Esophagus squamous epithelium (tissue), 5 donors: ENCODE measurements around the gene CIZ1. TPM values are rescaled to one million over a fixed set of nuclear protein-coding genes. Genes with fewer than 3 reads are reported as not detected.
A peak's percentile ranks its signal among the peaks of the same experiment; 100 is the strongest.

Source experiments
- DNase-seq: peaks from one replicate; lab custom pipeline; 2025; lab: John Stamatoyannopoulos, UW
- H3K27ac ChIP-seq, 4 donors: fragments of 200-600 bp; sonication (generic); one replicate each; pipeline ENCODE4 v1.5.1; 2016 to 2019; ENCODE audit warnings: mild to moderate bottlenecking in 1 of 4
- H3K27me3 ChIP-seq, 4 donors: fragments of 200-600 bp; sonication (generic); 1 replicate in 3 of 4; 2 replicates in 1 of 4; pipeline versions ENCODE4 v1.5.1 to v1.6.0; 2017 to 2021; ENCODE audit warnings: antibody characterized with exemption in 1 of 4
- H3K36me3 ChIP-seq, 3 donors: fragments of 200-600 bp; sonication (generic); one replicate each; pipeline ENCODE4 v1.5.1; 2016 to 2019
- H3K4me1 ChIP-seq, 3 donors: fragments of 200-600 bp; sonication (generic); one replicate each; pipeline ENCODE4 v1.5.1; 2017 to 2019
- H3K4me3 ChIP-seq, 4 donors: fragments of 200-600 bp; sonication (generic); 1 replicate in 3 of 4; 2 replicates in 1 of 4; pipeline ENCODE4 v1.5.1; 2016 to 2019; ENCODE audit warnings: mild to moderate bottlenecking in 2 of 4, moderate library complexity in 1 of 4
- H3K9me3 ChIP-seq, 3 donors: fragments of 200-600 bp; sonication (generic); one replicate each; pipeline ENCODE4 v1.5.1; 2016 to 2019
- POLR2A ChIP-seq, 4 donors: fragments of 450-650 bp; IDR thresholded peaks; one replicate each; pipeline ENCODE4 v1.6.1; 2017; ENCODE audit warnings: antibody characterized with exemption in 4 of 4, mild to moderate bottlenecking in 4 of 4, moderate library complexity in 3 of 4
- WGBS, 2 donors: methylation state at CpG; one replicate each; pipeline ENCODE4 v1.1.5; 2018; 5-methylcytosine and 5-hydroxymethylcytosine counted together
- intact Hi-C: fragments of 100-400 bp; cut with DNase I; formaldehyde crosslinking; loops from one replicate; pipeline ENCODE4 v1.15.0; 2022
- total RNA-seq, 4 donors: library from RNA; depleted of rRNA; stranded (reverse); fragments of >200 nt; gene quantifications; one replicate each; pipeline ENCODE4 v1.1.0, GENCODE V29; 2016
- TF ChIP-seq, protein P1 (sequence below), 6 experiments: fragments of 450-650 bp in 4 of 6; fragments of 200-600 bp in 2 of 6; sonication (generic) in 2 of 6; IDR thresholded peaks; one replicate each; pipeline ENCODE4 v1.5.1; 2016 to 2019; ENCODE audit warnings: antibody characterized with exemption in 6 of 6, mild to moderate bottlenecking in 4 of 6, moderate library complexity in 4 of 6
- donor health status: DM: yes; HTN: yes; CAD: no.

Gene CIZ1
- total RNA-seq, 4 donors from 2014 or later: 31.0 to 74.6 (median 43.7) TPM

DNA sequence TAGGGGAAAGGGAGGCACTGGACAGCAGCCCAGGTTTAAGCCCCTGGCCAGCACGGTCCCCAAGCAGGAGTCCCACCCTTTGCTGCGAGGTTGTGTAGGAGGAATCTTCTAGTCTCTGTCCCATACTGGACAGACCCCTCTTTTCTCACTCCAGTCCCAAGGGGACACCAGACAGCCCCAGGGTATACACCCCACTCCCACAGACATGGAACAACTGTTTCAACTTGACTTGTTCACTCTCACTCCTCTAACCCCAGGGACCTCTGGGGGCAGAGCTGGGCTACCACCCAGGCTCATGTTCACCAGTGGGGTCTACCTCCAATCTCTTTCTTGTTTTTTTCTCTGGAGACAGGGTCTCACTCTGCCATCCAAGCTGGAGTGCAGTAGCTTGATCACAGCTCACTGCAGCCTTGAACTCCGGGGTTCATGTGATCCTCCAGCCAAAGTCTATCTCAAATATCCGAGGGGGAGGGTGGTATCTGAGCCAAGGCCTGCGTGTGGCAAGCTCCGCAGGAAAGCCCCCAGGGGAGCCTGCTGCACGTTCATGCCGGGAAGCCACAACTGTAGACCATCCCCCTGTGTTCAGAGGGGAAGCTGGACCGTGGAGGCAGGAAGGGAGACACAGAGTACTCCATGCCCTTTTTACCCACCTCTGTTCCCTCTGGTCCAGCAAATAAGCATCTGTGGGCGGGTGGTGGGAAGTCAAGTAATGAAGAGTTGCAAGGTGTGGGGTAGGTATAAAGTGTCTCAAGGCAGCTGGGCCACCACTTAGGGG, 65.6 kb downstream of the CIZ1 start:
- peak overlapping the region in 3 of 4 donors; percentile 82 to 99 (median 93) for H3K4me3 ChIP-seq
- H3K27ac ChIP-seq: peak overlapping the region in 2 of 4 donors; percentile 33 to 39
- DNase-seq: no peak

GRCh38 chr9:128124873-128125579, 66.3 kb downstream of the CIZ1 start:
- Histone ChIP-seq H3K4me1 (peaks cover 25 to 47% (median 27%) of the 10 kb centered on the region in 3 donors), H3K9me3 (no peaks in the 10 kb centered on the region), H3K27me3 (no peaks in the 10 kb centered on the region), H3K4me3 (no peak overlapping the region), H3K27ac (no peak overlapping the region), H3K36me3 (peaks cover 9 to 48% (median 32%) of the 10 kb centered on the region in 3 donors)
- TF ChIP-seq, protein P1, sequence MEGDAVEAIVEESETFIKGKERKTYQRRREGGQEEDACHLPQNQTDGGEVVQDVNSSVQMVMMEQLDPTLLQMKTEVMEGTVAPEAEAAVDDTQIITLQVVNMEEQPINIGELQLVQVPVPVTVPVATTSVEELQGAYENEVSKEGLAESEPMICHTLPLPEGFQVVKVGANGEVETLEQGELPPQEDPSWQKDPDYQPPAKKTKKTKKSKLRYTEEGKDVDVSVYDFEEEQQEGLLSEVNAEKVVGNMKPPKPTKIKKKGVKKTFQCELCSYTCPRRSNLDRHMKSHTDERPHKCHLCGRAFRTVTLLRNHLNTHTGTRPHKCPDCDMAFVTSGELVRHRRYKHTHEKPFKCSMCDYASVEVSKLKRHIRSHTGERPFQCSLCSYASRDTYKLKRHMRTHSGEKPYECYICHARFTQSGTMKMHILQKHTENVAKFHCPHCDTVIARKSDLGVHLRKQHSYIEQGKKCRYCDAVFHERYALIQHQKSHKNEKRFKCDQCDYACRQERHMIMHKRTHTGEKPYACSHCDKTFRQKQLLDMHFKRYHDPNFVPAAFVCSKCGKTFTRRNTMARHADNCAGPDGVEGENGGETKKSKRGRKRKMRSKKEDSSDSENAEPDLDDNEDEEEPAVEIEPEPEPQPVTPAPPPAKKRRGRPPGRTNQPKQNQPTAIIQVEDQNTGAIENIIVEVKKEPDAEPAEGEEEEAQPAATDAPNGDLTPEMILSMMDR (IDR thresholded peaks at IDR 0.05): peak; percentile 41 to 75 (median 54)
- no peak for TF ChIP-seq POLR2A (IDR thresholded peaks at IDR 0.05)
- no peak for DNase-seq
- 54 to 74% methylated on average over 3 to 7 of the region's 16 CpGs for WGBS, 2 donors
- intact Hi-C loops: no loop called here

More for the DNA sequence above, 65.6 kb downstream of the CIZ1 start:
- H3K36me3 ChIP-seq: peaks cover 9 to 41% (median 32%) of the 10 kb centered on the region in 3 donors
- TF ChIP-seq POLR2A (IDR thresholded peaks at IDR 0.05): no peak
- TF ChIP-seq, protein P1 (IDR thresholded peaks at IDR 0.05): no peak
- H3K27me3 ChIP-seq: no peaks in the 10 kb centered on the region
- intact Hi-C loops: no loop called here
- H3K9me3 ChIP-seq: no peaks in the 10 kb centered on the region
- H3K4me1 ChIP-seq: peaks cover 25 to 47% (median 27%) of the 10 kb centered on the region in 3 donors
- 30 to 44% methylated on average over 6 to 9 of the region's 10 CpGs for WGBS, 2 donors

- TF ChIP-seq, protein P1 (IDR thresholded peaks at IDR 0.05): no peak
- no peak for TF ChIP-seq POLR2A (IDR thresholded peaks at IDR 0.05)
- intact Hi-C loops: no loop called here
- 62 to 87% methylated on average over 3 to 4 of the region's 8 CpGs for WGBS, 2 donors
- Histone ChIP-seq H3K4me1 (peaks cover 24 to 42% (median 27%) of the 10 kb centered on the region in 3 donors), H3K4me3 (no peak overlapping the region), H3K27me3 (no peaks in the 10 kb centered on the region), H3K27ac (no peak overlapping the region), H3K36me3 (peaks cover 9 to 52% (median 32%) of the 10 kb centered on the region in 3 donors), H3K9me3 (no peaks in the 10 kb centered on the region)
- no peak for DNase-seq
Observed at GRCh38 chr9:128124451-128124850, 66.9 kb downstream of the CIZ1 start.

DNA sequence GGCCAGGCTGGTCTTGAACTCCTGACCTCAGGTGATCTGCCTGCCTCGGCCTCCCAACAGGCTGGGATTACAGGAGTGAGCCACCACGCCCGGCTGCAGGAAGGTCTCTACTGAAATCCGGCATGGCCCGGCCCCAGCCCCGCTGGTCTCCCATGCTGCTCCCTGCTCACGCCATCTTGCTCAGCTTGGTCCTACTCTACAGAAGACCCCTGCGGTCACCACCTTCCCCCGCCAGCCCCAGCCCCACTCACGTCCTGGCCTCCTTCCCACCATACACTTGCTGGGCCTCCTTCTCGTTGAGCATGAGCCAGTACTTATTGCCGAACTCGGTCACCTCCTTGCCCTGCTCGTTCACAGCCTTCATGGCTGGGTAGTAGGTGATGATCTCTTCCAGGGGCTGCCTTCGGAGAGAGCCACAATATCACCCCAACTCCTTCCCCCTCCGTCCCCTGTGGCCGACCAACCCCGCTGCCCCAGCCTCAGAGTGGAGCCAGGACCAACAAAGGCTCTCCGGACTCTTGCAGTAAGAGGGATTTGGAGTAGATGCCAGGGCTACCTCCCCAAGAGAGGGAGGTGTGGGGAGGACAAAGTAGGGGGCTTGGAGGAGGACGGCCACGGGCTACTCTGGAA, 67.8 kb downstream of the CIZ1 start:
- Histone ChIP-seq H3K27ac (no peak overlapping the region), H3K36me3 (peaks cover 9 to 52% (median 32%) of the 10 kb centered on the region in 3 donors), H3K4me1 (peaks cover 16 to 34% (median 20%) of the 10 kb centered on the region in 3 donors), H3K9me3 (no peaks in the 10 kb centered on the region), H3K27me3 (no peaks in the 10 kb centered on the region), H3K4me3 (no peak overlapping the region)
- no peak for DNase-seq
- WGBS, 2 donors: 88 to 90% methylated on average over 15 to 20 of the region's 21 CpGs
- TF ChIP-seq, protein P1 (IDR thresholded peaks at IDR 0.05): no peak
- no peak for TF ChIP-seq POLR2A (IDR thresholded peaks at IDR 0.05)
- intact Hi-C loops: no loop called here
